ENCODE measurements around the gene PBX3. TPM values are rescaled to one million over a fixed set of nuclear protein-coding genes. Genes with fewer than 3 reads are reported as not detected.

PBX3 gene
- total RNA-seq, 1 experiment from 2014 or later = 8.8 TPM

DNA sequence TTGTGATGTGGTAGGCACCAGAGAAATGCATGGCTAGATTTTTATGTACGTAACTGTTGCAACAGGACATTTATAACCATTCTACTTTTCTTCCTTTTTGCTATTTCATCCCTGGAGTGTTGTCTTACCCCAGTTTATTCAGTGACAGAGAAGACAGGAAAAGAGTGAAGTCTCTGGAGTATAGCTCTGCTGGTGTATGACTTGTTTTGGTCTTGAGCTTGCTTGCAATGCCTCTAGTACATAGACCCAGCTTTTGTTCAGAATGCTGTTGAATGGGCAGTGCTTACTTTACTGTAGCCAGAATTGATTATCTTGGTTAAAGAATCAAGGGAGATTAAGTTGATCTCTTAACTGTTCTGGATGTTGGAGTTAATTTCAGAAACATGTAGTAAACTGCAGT, 94.3 kb downstream of the PBX3 start:
- Histone ChIP-seq H3K27ac (ENCODE audit: low read length) (no peak overlapping the region), H3K27me3 (ENCODE audit: low read length) (no peaks in the 10 kb centered on the region), H3K9me2 (replicated peaks; ENCODE audit: insufficient read depth, low read length) (no peaks in the 10 kb centered on the region), H4K20me1 (ENCODE audit: insufficient read depth, low read depth, low read length) (no peaks in the 10 kb centered on the region; the same call in 1 of the 2 replicates), H3K36me3 (ENCODE audit: insufficient read depth, low read length) (no peaks in the 10 kb centered on the region), H3K4me2 (ENCODE audit: low read depth, low read length, poor library complexity, severe bottlenecking) (no peak overlapping the region), H3K4me3 (ENCODE audit: low read length) (no peak overlapping the region), H3K4me1 (ENCODE audit: low read length) (no peaks in the 10 kb centered on the region), H2AFZ (ENCODE audit: low read length) (no peak overlapping the region), H3K9ac (ENCODE audit: low read length) (no peak overlapping the region), H3K79me2 (ENCODE audit: low read length) (no peaks in the 10 kb centered on the region), H3K9me3 (ENCODE audit: low read length) (no peaks in the 10 kb centered on the region)
- no peak for DNase-seq

DNA sequence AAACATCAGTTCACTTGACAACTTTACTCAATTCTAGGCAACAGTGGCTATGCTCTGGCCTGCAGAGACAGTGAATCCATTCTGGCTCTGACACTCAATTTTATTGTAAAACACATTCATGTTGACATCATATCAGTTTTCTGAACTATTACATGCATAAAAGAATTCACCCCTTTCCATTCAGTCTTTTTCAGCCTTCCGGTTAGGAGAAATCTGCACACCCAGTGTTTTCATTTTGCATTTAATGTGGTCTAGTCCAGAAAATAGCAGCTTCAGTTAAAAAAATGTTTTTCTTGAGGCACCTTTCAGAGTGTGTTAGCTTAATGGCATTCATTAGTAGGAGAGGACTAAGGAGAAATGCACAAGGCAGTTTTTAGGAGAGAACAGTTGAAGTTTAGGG, 95.1 kb downstream of the PBX3 start:
- no peak overlapping the region for H3K4me2 ChIP-seq (ENCODE audit: low read depth, low read length, poor library complexity, severe bottlenecking)
- no peak for DNase-seq
- no peaks in the 10 kb centered on the region for H3K9me2 ChIP-seq (replicated peaks; ENCODE audit: insufficient read depth, low read length)
- no peaks in the 10 kb centered on the region for H3K9me3 ChIP-seq (ENCODE audit: low read length)
- no peak overlapping the region for H3K4me3 ChIP-seq (ENCODE audit: low read length)
- H2AFZ ChIP-seq (ENCODE audit: low read length) = no peak overlapping the region
- no peaks in the 10 kb centered on the region for H3K27me3 ChIP-seq (ENCODE audit: low read length)
- H3K79me2 ChIP-seq (ENCODE audit: low read length) = no peaks in the 10 kb centered on the region
- H3K36me3 ChIP-seq (ENCODE audit: insufficient read depth, low read length) = no peaks in the 10 kb centered on the region
- no peak overlapping the region for H3K9ac ChIP-seq (ENCODE audit: low read length)
- H4K20me1 ChIP-seq (ENCODE audit: insufficient read depth, low read depth, low read length) = no peaks in the 10 kb centered on the region; the same call in 1 of the 2 replicates
- no peak overlapping the region for H3K27ac ChIP-seq (ENCODE audit: low read length)
- no peaks in the 10 kb centered on the region for H3K4me1 ChIP-seq (ENCODE audit: low read length)

GRCh38 chr9:125843646-125844045, 96.5 kb downstream of the PBX3 start:
- H3K9ac ChIP-seq (ENCODE audit: low read length) = no peak overlapping the region
- no peaks in the 10 kb centered on the region for H3K36me3 ChIP-seq (ENCODE audit: insufficient read depth, low read length)
- H3K9me2 ChIP-seq (replicated peaks; ENCODE audit: insufficient read depth, low read length) = no peaks in the 10 kb centered on the region

DNA sequence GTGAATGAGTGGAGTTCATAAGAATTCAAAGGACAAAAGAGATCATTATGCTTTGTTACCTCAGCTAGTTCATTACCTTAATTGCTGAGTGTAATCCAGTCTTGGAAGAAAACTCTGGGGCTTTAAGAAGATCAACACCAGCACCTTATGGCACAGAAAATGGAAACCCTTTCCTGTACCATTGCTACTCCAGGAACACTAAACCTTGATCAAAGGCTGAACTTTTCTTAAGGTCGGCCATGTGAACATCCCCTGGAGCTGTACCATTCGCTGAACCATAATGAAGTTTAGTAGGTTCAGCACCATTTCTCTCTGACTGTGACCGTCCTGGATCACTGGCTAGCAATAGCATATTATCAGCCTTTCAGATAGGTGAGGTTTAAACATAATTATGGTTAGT, 97.4 kb downstream of the PBX3 start:
- H3K27me3 ChIP-seq (ENCODE audit: low read length) = no peaks in the 10 kb centered on the region

More at GRCh38 chr9:125843646-125844045, 96.5 kb downstream of the PBX3 start:
- Histone ChIP-seq H3K9me3 (ENCODE audit: low read length) (no peaks in the 10 kb centered on the region), H4K20me1 (ENCODE audit: insufficient read depth, low read depth, low read length) (no peaks in the 10 kb centered on the region; the same call in 1 of the 2 replicates), H2AFZ (ENCODE audit: low read length) (no peak overlapping the region), H3K4me2 (ENCODE audit: low read depth, low read length, poor library complexity, severe bottlenecking) (no peak overlapping the region), H3K27me3 (ENCODE audit: low read length) (no peaks in the 10 kb centered on the region), H3K79me2 (ENCODE audit: low read length) (no peaks in the 10 kb centered on the region), H3K4me3 (ENCODE audit: low read length) (no peak overlapping the region), H3K27ac (ENCODE audit: low read length) (no peak overlapping the region), H3K4me1 (ENCODE audit: low read length) (no peaks in the 10 kb centered on the region)
- DNase-seq = no peak

DNA sequence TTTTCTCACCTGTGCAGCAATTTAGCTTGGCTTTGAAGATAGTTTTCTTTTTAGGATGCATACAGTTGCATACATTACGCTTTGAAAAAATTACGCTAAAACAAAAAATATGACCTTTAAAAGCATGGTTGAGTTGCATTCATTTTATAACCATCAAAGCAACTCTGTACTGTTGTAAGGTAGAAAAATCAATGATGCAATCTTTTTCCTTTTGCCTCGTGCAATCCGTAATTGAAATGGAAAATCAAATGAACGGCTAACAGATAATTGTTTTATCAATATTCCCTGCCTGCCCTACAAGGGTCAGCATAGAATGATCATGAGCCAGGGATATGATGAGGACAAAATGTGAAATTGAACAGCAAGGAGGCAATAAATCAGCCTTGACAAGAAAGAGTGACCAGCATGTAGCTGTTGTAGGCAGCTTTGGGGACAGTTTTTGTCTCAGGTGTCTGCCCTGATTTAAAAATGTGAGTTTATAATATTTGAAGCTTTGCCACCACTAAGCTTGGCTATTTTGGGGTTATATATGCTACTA, 98.2 kb downstream of the PBX3 start:
- H3K9ac ChIP-seq (ENCODE audit: low read length) = no peak overlapping the region
- H3K4me3 ChIP-seq (ENCODE audit: low read length) = no peak overlapping the region
- no peak for DNase-seq
- H3K79me2 ChIP-seq (ENCODE audit: low read length) = no peaks in the 10 kb centered on the region
- no peaks in the 10 kb centered on the region for H3K27me3 ChIP-seq (ENCODE audit: low read length)
- no peaks in the 10 kb centered on the region; the same call in 1 of the 2 replicates for H4K20me1 ChIP-seq (ENCODE audit: insufficient read depth, low read depth, low read length)
- H3K9me3 ChIP-seq (ENCODE audit: low read length) = no peaks in the 10 kb centered on the region
- H3K4me1 ChIP-seq (ENCODE audit: low read length) = no peaks in the 10 kb centered on the region
- no peaks in the 10 kb centered on the region for H3K9me2 ChIP-seq (replicated peaks; ENCODE audit: insufficient read depth, low read length)
- no peak overlapping the region for H3K4me2 ChIP-seq (ENCODE audit: low read depth, low read length, poor library complexity, severe bottlenecking)
- H3K27ac ChIP-seq (ENCODE audit: low read length) = no peak overlapping the region
- no peak overlapping the region for H2AFZ ChIP-seq (ENCODE audit: low read length)
- no peaks in the 10 kb centered on the region for H3K36me3 ChIP-seq (ENCODE audit: insufficient read depth, low read length)

More for the DNA sequence above, 97.4 kb downstream of the PBX3 start:
- no peaks in the 10 kb centered on the region; the same call in 1 of the 2 replicates for H4K20me1 ChIP-seq (ENCODE audit: insufficient read depth, low read depth, low read length)
- no peak overlapping the region for H3K4me2 ChIP-seq (ENCODE audit: low read depth, low read length, poor library complexity, severe bottlenecking)
- H3K9me2 ChIP-seq (replicated peaks; ENCODE audit: insufficient read depth, low read length) = no peaks in the 10 kb centered on the region
- no peaks in the 10 kb centered on the region for H3K9me3 ChIP-seq (ENCODE audit: low read length)
- no peaks in the 10 kb centered on the region for H3K36me3 ChIP-seq (ENCODE audit: insufficient read depth, low read length)
- DNase-seq = no peak
- H3K9ac ChIP-seq (ENCODE audit: low read length) = no peak overlapping the region
- no peaks in the 10 kb centered on the region for H3K79me2 ChIP-seq (ENCODE audit: low read length)
- no peak overlapping the region for H2AFZ ChIP-seq (ENCODE audit: low read length)
- H3K27ac ChIP-seq (ENCODE audit: low read length) = no peak overlapping the region
- H3K4me3 ChIP-seq (ENCODE audit: low read length) = no peak overlapping the region
- H3K4me1 ChIP-seq (ENCODE audit: low read length) = no peaks in the 10 kb centered on the region

DNA sequence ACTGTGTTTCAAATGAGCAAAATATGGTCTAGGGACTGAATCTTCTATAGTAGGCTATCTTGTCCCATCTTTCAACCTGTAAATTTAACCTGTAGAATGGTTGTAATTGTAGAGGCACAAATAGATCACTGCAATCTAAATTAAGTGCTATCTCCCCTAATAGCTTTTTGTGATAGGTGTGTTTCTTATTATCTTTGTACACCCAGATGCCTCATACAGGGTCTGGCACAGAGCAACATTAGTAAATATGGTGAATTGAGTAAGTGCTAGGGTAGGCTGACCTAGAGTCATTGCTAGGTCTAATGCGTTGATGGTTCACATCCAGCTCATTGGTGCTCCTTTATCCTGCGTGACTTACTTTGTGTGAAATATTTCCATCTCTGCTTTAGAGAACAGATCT, 100.6 kb downstream of the PBX3 start:
- Histone ChIP-seq H3K4me2 (ENCODE audit: low read depth, low read length, poor library complexity, severe bottlenecking) (no peak overlapping the region), H3K27me3 (ENCODE audit: low read length) (no peaks in the 10 kb centered on the region), H4K20me1 (ENCODE audit: insufficient read depth, low read depth, low read length) (no peaks in the 10 kb centered on the region; the same call in 1 of the 2 replicates), H2AFZ (ENCODE audit: low read length) (no peak overlapping the region), H3K9ac (ENCODE audit: low read length) (no peak overlapping the region), H3K9me3 (ENCODE audit: low read length) (no peaks in the 10 kb centered on the region), H3K4me1 (ENCODE audit: low read length) (no peaks in the 10 kb centered on the region), H3K4me3 (ENCODE audit: low read length) (no peak overlapping the region), H3K9me2 (replicated peaks; ENCODE audit: insufficient read depth, low read length) (no peaks in the 10 kb centered on the region), H3K27ac (ENCODE audit: low read length) (no peak overlapping the region), H3K36me3 (ENCODE audit: insufficient read depth, low read length) (no peaks in the 10 kb centered on the region), H3K79me2 (ENCODE audit: low read length) (no peaks in the 10 kb centered on the region)
- no peak for DNase-seq

- no peaks in the 10 kb centered on the region for H3K4me1 ChIP-seq (ENCODE audit: low read length)
- H3K27me3 ChIP-seq (ENCODE audit: low read length) = no peaks in the 10 kb centered on the region
- H3K36me3 ChIP-seq (ENCODE audit: insufficient read depth, low read length) = no peaks in the 10 kb centered on the region
- no peak for DNase-seq
- no peaks in the 10 kb centered on the region for H4K20me1 ChIP-seq (ENCODE audit: insufficient read depth, low read depth, low read length)
- no peak overlapping the region for H3K4me2 ChIP-seq (ENCODE audit: low read depth, low read length, poor library complexity, severe bottlenecking)
- no peaks in the 10 kb centered on the region for H3K79me2 ChIP-seq (ENCODE audit: low read length)
- H3K27ac ChIP-seq (ENCODE audit: low read length) = no peak overlapping the region
- H3K9me2 ChIP-seq (replicated peaks; ENCODE audit: insufficient read depth, low read length) = no peaks in the 10 kb centered on the region
- no peak overlapping the region for H3K9ac ChIP-seq (ENCODE audit: low read length)
- H3K9me3 ChIP-seq (ENCODE audit: low read length) = no peaks in the 10 kb centered on the region
- H3K4me3 ChIP-seq (ENCODE audit: low read length) = no peak overlapping the region
- H2AFZ ChIP-seq (ENCODE audit: low read length) = no peak overlapping the region
Observed at GRCh38 chr9:125850106-125850632, 103.0 kb downstream of the PBX3 start.

DNA sequence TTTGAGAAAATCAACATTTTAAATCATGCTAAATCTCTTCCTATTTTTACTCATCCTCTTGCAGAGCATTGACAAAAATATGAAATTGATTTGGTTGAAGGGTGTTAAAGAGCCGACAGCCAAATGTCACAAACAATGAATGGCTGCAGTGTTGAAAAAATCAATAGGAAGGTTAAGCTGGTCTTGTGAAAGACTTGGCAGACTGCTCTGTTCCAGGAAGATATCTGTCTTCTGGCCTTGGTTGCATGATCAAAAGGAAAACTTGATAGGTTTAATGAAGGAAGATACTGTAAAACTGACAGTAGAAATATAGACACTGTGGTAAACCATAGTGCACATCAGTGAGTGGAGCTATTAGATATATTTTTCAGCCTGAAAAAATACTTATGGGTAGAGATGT, 103.6 kb downstream of the PBX3 start:
- Histone ChIP-seq H3K4me2 (ENCODE audit: low read depth, low read length, poor library complexity, severe bottlenecking) (no peak overlapping the region), H3K79me2 (ENCODE audit: low read length) (no peaks in the 10 kb centered on the region), H2AFZ (ENCODE audit: low read length) (no peak overlapping the region), H3K4me3 (ENCODE audit: low read length) (no peak overlapping the region), H3K9ac (ENCODE audit: low read length) (no peak overlapping the region), H3K9me2 (replicated peaks; ENCODE audit: insufficient read depth, low read length) (no peaks in the 10 kb centered on the region), H3K4me1 (ENCODE audit: low read length) (no peaks in the 10 kb centered on the region), H3K27ac (ENCODE audit: low read length) (no peak overlapping the region), H3K36me3 (ENCODE audit: insufficient read depth, low read length) (no peaks in the 10 kb centered on the region), H3K27me3 (ENCODE audit: low read length) (no peaks in the 10 kb centered on the region), H4K20me1 (ENCODE audit: insufficient read depth, low read depth, low read length) (no peaks in the 10 kb centered on the region), H3K9me3 (ENCODE audit: low read length) (no peaks in the 10 kb centered on the region)
- DNase-seq = no peak

Data from Karpas-422 (cell line).